GM03348 (cell line): ENCODE results near the gene CEP131.

ENCODE experiments used
- DNase-seq: peaks from one replicate; pipeline ENCODE4 v3.0.0; 2012; ENCODE audit warnings: low spot score

CEP131 gene

GRCh38 chr17:81199482-81199830 is 23.3 kb downstream of the CEP131 start:
- no peak for DNase-seq

DNA sequence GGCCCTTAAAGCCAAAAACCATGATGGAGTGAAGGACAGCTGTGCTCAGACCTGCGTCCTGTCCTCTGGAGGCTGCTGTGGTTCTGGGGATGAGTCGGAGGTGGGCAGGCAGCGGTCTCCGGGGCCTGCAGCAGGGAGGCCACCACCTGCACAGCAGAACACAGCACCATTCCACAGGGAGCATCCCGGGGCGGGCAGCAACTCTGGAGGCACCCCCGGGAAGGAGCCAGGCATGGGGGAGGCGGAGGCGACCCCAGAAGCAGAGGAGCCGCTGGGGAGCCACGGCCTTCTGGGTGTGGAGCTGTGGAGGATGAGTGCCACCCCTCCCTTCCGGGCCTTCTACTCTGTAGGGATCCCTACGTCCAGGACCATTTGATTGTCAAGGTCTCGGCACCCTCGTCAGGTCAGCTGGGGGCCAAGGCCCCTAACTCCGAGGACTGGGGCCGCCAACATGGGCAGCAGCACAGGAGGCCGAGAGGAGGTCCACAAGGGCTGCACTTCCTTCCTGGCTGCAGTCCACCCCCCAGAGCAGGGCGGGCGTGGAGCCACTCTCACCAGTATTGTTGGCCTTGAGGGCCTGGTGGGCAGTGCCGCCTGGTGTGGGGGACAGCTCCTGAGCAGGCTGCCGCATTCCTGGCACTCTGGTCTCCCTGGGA is 23.8 kb downstream of the CEP131 start:
- no peak for DNase-seq

DNA sequence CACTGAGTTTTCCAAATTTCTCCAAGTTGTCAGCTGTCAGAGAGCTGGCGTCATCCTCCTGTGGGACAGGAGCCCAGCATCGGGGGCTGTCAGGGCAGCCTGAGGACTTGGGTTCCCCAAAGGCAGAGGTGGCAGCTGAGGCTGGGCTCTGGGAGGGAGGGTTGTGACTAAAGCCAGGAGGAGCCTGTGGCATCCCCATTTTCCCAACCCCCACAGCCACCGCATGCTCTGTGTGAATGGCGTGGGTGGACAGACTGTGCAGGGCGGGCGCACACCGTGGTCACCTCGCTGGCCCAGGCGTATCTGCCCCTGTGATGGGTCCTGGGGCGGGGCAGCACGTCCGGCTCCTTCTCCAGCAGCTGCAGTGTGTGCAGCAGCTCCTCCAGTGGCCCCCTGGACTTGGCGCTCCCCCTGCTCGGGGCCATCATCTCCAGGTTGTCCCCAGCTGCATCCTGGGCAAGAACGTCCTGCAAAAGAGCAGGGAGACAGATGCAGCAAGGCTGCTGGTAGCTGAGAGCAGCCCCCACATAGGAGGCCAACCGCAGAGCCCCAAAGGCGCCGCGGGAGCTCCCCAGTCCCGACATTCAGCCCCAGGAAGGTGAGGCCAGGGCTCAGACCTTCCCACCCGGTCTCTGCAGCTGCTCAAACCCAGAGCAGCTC is 24.8 kb downstream of the CEP131 start:
- DNase-seq = no peak

DNA sequence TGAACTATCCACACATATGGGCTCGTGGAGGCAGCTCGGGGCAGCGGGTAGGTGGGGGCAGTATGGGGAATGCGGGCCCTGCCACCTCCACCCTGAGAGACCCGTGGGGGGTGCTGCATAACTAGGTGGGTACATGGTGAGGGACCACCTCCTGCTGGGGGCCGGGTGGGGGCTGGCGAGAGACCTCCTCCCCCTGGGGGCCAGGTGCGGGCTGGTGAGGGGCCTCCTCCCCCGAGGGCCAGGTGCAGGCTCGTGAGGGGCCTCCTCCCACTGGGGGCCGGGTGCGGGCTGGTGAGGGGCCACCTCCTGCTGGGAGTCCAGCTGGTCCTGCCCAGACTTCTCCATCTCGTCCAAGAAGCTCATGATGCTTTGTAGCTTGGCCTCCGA is 25.4 kb downstream of the CEP131 start:
- DNase-seq = no peak

DNA sequence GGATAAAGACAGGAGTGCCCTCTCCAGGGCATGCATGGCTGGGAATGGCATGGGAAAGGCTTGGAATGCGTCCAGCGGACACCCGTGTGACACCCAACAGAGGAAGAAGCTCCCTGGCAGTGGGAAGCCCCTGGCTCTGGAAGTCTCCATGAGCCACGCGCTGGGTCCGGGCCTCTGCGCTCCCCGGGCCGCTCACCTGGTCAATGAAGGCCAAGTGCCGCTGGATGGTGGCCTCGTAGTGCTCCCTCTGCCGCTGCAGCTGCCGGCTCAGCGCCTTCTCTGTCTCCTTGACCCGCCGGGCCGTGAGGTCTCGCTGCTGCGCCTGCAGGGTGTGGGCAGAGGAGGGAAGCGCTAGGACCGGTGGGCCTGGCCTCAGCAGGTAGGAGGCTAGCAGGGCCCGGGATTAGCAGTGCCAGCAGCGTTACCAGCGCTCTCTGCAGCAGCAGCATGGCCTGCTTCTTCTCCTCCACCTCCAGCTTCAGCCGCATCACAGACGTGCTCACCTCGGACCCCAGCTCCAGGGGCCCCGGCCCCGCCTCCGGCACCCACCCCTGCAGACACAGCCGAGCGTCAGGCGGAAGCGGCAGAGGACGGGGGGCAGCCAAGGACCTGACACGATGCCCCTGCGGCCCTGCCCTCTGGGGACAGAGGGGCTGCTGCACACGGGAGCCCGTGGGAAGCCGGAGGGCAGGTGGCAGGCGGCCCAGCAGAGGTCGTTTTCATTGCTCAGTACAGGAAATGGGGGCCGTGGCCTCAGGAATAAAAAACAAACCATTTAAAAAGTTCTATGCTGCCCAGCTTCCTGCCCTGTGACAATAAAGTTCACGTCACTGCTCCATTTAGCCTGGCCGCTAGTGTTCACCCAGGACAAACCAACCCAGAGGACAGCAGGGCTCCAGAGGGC is 26.0 kb downstream of the CEP131 start:
- DNase-seq = no peak

DNA sequence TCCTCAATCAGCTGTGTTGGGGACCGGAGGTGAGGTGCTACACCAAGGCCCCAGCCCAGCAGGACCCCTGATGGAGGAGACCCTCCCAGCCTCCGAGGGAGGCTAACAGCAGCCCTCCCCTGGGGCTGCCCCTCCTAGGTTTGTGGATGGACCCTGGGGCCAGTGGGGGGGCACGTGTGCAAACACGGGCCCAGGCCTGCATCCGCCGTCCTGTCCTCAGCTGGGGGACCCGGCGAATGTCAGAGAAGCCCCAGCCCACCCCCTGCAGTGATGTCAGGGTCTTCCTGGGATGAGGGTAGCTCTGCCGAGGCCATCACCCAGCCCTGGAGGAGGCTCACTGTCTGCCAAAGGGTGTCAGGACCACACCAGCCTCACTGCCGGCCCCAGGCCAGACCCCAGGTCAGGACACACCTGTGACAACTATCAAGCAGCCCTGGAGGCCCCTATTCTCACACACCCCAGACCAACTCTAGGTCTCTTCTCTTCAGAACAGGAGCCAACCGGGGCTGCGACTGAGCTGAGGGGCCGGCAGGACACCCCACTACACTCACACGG is 26.7 kb downstream of the CEP131 start:
- DNase-seq = no peak

DNA sequence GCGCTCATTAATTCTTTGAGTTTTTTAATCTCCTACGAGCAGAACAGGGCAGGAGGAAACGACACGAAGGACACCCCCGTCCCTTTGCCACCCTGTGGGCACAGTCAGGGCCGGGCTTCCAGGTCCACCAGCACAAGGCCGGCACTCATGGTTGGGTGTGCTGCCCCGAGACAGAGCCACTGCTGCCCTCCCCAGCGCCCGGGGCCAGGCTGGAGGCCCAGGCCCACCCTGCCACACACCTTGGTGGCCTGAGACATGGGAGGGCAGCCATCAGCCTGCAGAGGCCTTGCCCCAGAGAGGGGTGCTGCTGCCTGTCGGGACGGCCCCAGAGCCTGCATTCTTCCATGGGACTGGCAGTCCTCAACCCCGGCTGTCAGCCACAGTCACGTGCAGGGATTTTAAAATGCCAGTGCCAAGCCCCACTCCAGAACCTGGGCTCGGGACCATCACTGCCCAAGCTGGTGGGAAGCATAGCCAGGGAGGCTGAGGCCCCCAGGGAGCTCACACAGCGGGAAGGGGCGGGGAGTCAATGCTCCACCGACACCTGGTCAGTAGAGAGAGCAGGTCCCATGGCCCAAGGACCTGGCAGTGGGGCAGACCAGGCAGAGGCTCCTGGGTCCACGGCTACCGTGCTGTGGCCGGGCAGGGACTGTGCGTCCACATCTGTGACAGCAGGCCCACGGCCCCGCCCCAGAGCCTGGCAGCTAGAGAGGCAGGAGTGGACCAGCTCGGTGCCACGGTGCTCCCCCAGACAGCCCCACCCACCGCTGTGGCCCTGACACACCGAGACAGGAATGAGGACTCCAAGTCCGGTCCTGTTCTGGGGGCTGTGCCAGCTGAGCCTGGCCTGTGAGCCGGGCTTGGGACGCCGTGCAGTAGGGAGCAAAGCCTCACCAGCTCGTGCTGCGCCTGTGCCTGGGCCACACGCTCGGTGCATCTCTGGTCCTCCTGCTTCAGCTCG is 27.5 kb downstream of the CEP131 start:
- DNase-seq = no peak

DNA sequence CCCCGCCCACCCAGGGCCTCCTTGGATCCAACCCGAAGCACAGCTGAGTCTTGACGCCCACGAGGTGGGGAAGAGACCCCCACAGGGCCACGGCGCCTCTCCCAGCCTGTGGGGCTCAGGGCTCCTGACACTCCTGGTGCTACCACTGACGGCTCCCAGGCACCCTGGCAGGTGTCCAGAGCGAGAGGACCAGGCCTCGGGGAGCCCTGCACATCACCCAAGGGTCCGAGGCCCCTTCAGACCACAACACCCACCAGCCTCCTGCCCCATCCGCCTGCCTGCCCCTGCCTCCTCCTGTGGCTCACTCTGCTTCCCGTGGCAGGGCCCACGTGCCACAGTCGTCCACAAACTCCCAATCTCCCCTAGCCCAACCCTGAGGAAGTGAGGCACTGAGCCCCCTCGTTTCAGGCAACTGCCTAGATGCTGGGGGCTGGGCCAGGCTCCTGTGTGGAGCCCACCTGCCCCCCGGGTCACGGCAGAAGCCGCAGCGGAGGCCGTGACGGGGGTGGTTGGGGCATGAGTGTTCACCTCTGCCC is 28.5 kb downstream of the CEP131 start:
- DNase-seq = no peak

DNA sequence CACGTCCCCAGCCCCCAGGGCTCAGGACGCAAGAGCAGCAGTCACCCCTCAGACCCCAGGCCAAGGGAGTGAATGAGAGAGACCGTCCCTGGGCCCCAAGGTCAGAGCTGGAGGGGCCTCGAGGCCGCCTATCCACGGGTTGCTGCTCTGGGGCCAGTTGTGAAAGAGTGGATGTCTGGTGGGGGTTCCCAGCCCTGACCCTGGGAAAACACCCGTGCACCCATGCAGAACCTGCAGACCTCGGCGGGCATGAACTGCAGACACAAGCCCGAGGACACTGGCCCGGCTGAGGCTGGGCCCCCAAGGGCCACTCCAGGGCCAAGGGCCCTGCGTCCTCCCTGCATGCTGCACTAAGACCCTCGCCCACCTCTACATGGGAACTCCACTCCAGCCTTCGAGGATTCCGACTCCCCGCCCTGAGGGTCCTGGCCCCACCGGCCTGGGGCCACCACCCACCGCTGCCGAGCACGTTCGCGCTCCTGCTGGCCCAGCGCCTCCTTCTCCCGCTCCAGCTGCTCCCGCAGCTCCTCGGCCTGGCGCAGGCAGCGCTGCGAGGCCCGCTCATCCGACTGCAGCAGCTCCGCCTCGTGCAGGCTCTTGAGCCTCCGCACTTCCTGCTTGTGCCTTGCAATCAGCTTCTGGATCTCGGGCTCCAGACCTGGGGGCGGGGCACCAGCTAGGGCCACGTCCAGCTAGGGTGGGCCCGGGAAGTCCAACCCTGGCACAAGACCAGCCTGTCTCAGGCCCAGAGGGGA is 29.1 kb downstream of the CEP131 start:
- no peak for DNase-seq

- no peak for DNase-seq
These were observed 29.7 kb downstream of the CEP131 start for GRCh38 chr17:81193051-81193410.

- DNase-seq = no peak
These were observed 30.2 kb downstream of the CEP131 start for GRCh38 chr17:81192386-81193050.

- no peak for DNase-seq
These were observed 31.1 kb downstream of the CEP131 start for GRCh38 chr17:81191646-81192045.

DNA sequence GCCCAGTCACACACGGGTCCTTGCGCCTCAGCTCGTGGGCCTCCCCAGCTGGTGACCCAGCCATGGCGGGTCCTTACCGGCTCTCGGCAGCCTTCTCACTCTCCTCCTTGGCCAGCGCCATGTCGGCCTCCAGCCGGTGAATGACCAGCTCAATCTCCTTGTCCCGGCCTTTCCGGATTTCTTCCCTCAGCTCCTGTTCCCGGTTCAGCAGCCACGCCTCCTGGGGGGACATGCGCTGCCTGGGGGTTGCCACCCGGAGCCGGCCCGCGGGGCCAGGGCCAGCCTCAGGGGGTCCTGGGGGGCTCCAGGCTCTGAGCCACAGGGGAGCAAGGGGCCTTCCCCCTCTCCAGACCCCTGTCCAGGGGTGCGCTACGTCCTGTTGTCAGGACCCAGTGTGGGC is 31.6 kb downstream of the CEP131 start:
- no peak for DNase-seq

- DNase-seq = no peak
These were observed 32.2 kb downstream of the CEP131 start for GRCh38 chr17:81190591-81190990.

GRCh38 chr17:81189670-81190530 is 32.9 kb downstream of the CEP131 start:
- no peak for DNase-seq

GRCh38 chr17:81189016-81189415 is 33.7 kb downstream of the CEP131 start:
- DNase-seq = no peak

- no peak for DNase-seq
These were observed 34.3 kb downstream of the CEP131 start for GRCh38 chr17:81188491-81188840.

GRCh38 chr17:81187586-81188490 is 34.9 kb downstream of the CEP131 start:
- DNase-seq = no peak
